ENCODE data around the gene SIAH2. TPM values are rescaled to one million over a fixed set of nuclear protein-coding genes. Genes with fewer than 3 reads are reported as not detected.

SIAH2 gene
- polyA plus RNA-seq, 1 donor: 16.4 TPM

DNA sequence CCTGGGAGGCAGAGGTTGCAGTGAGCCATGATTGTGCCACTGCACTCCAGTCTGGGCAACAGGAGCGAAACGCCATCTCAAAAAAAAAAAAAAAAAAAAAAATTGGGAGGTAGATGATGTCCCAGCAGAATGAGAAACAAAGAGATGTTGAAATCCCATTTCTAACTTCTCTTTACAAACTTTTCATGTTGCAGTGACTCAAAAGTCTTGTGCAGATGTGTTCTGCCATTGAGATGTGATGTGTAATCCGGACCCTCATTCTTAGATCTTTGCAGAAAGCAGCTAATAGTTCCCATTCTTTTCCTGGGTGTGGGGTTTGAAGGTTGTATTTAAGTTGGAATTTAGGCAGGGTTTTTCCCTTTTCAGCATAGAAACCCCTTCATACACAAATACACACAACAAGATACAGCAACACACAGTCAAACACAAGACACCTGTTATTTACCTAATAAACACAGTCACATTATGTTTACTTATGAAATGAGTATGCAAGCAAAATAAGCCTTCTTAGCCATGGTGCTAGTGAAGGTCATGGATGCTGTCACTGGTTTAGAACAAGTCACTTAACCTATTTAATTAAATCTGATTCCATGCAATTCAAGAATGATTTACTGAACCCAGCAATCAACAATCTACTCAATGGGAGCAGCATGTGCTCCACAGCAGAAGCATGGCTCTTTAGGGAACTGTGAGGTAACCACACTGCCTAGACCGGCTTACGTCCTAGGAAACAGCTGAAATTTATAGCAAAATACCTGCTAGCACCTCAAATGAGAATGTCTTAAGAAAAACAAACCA lies 14.9 kb downstream of the SIAH2 start:
- no peak for DNase-seq

DNA sequence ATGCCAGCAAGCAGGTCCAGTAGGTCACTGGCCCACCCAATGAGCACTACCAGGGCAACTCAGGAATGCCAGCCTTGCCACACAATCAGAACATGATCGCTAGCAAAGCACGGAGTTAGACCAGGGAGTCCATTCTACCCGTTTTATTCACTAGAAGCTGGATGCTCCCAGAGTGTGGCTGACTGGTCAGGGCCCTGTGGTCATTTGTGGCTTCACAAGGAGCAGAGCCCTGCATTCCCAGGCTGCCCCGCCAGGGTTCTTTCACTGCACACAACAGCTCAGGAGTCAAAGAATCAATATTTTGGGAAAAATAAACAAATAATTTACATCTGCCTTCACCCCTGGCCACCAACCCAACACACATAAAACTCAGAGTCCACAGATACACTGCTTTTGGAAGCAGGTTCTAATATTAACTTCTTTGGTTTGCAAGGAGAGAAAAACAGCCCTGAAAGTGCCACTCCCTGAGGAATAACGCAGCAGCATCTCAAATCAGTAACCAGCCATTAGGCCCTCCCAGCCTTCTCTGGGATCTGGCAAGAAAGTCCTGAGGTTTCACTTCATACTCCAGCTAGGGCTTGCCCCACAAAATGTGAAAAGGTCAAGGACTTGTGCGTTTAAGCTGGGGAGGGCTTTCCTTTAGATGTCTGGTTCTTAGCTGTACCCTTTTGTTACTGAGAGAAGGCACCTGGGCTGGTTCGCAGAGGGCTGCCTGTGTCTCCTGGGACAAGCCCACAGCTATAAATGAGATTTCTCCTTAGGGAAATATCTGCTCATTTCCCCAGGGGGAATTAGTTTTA lies 16.0 kb downstream of the SIAH2 start:
- DNase-seq: no peak

DNA sequence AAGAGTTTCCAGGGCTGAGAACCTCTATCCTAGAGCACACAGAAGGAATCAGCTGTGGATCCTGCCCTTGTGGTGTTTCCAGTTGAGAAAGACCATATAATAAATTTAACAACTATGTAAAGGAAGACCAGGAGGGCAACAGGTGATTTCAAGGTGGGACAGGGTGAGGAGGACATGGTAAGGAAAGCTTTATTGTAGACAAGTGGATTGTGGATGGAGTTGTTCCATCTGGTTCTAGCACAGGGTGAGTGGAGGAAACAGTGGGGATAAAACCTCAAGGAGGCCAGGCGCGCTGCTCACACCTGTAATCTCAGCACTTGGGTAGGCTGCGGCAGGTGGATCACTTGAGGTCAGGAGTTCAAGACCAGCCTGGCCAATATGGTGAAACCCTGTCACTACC lies 17.1 kb downstream of the SIAH2 start:
- no peak for DNase-seq

DNA sequence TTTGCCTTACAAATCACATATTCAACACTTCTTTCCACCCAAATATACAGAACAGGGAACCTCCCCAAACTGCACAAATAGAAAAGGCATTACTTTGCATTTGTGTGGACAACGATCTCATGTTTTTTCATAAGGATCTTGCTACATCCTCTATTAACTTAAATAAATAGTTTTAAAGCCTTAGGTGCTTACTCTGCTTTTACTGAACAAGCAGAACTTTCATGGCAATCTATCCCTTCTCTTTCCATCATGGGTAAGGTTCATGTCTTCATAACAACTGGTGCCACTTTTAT lies 18.1 kb downstream of the SIAH2 start:
- no peak for DNase-seq

DNA sequence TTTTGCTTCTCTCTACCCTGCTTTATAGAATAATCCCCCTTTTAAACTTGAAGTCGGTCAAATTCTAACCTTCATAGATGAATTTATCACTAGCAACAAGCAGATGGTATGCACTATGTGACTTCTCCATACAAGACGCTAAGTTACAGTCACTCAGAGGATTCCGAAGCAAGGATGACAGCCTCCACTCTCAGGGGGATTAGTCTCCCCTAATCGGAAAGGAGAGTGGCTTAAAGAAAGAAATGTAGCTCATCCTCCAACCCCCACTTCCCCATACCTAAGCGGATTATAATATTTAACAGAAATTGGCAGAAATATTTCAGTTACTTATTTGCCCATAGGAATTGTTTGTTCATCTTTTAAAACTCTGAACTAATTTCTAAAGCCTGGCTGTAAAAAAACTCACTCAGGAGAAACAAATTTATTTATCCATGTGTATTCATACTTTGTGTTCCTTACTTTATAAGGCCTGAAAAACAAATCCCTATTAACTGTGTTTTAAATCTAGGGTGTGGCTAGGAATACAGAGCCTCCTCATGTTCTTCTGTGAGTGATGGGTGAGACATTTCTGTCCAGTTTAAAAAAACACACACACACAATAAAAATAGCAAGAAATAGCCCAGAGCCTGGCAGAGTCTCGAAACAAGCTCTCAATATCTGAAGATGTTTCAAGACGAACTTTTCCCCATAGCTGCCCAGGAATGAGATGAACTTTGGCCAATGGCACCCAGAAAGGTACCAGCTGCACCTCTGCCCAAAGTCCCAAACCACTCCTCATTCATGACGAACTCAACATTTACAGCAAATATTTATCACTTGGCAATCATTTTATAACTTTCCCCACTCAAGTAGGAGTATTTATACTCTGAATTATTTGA lies 18.7 kb downstream of the SIAH2 start:
- DNase-seq: no peak

DNA sequence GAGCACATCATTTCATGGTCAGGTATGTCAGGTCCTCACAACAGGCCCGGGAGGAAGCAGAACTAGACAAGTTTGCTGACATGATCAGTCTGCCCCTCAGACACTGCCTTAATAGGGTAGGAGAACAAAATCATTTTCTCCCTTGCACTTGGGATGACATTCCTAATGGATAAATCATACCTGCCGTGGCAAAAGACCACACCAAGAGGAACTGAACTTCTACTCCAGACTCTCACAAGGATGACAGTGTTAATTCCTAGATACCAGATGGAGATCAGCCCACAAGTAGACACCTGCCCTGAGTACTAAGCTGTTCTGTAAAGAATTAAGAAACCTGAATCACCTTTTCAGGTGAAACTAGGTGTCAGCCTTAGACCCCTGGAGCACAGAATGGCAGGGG lies 19.5 kb downstream of the SIAH2 start:
- no peak for DNase-seq

DNA sequence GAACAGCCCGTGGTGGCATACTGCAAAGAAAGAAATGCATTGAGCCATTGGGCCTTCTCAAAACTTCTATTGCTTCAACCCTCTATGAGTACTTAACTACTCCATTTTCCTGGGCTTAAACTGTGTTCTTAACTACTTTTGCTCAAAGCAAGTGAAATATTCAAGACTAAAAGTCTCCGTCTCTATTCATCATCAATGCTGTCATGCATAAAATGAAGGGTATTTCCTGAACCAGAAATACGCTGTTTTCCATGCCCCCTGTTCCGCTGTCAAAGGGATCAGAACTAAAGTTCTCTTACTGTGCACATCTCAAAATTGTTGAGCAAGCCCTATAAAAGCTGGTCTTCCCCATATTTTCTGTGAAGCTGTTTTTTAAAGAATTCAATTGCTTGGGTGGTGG lies 20.3 kb downstream of the SIAH2 start:
- no peak for DNase-seq

DNA sequence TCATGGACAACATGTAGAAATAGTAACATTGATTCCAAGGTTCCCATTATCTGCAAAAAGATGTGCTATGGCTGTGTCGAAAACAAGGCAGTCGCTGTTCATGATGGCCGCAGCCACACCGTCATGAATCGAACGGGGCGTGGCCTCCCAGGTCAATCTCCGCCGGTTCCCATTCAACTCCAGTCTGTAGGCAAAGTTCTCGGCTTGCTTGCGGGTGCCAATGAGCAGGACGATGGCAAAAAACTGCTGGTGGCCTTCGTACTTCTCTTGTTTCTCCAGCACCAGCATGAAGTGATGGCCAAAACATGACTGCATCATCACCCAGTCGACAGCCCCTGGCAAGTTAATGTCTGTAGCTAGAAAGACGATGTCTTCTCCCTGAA lies 20.8 kb downstream of the SIAH2 start:
- DNase-seq: no peak

DNA sequence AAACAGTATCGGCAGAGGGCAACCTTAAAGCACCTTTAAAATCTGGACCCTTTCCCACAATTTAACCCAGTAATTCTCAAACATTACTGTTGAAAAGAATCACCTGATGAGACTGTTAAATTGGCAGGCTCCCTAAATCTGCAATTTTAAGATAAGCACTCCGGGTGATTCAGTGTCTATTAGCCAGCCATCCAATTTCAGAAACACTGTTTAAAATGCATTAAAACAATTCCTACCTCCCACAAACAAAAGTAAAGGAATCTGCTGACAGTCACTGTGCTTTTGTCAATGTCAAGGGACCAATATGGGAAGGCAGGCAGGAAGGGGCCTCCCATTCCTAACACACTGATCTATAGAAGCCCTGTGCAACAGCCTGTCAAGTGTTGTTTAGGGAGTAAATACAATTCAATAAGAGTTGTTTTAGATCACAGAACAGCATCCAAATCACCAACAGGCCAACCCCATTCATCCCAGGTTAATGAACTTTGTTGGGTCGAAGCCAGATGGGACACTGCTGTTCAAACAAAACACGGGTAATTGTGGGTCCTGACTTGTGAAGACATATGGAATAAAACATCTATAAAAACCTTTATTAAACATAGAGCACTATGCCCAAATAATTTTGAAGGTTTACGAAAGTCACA lies 21.4 kb downstream of the SIAH2 start:
- no peak for DNase-seq

DNA sequence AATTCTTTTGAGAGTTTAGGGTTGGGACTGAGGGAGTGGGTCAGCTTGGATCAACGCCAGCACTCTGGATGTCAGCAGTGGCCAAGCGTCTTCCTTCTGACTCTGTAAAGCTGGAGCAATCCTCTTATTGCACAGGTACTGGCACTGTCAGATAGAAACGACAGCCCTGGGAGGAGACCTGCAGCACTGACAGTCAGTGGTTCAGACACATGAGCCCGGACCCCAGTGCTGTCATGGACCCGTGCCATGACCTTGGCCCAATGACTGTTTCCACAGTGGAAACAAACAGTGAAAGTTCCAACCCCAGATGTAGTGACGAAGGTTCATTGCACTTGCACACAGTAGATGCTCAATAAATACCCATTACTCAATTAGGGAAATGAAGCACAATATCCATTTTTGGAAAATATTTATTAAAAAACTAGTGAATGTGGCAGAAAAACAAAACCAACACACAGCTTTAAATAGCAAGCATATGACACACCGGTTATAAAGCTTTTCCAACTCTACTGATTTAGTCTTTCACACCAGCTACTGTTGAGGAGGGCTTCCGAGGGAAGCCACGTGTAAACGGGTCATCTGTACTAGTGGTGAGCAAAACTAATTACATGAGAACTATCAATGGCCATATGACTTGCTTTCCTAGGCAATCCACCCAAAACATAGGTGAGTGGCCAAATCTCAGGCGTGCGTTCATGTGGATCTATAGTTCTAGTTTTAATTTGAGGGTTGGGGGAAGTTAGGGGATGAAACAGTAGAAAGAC lies 22.1 kb downstream of the SIAH2 start:
- no peak for DNase-seq

DNA sequence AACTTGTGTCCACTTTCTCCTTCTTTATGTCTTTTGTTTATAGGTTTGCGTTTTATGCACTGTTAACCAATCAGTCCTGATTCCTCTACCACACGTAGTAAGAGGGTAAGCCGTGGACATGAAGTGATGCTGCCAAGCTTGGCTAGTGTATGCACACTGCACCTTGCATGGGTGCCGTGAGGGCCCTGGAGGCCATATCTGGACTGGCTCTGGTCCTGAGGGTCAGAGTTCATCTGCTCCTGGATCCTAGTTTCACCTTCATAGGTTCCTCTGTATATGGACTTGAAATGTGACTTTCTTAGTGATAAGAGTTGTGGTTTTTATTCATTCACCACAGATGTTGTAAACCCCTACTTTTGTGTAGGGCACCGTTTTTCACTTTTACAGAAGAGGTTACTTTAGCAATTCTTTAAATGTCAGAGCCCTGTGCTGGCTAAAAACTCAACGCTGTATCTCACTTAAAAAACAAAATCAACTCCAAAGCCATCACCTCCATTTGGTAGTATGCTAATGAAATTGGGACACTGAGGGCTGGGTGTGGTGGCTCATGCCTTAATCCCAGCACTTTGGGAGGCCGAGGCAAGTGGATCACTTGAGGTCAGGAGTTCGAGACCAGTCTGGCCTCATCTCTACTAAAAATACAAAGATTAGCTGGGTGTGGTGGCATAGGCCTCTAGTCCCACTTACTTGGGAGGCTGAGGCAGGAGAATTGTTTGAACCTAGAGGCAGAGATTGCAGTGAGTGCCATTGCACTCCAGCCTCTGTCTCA lies 22.9 kb downstream of the SIAH2 start:
- no peak for DNase-seq

DNA sequence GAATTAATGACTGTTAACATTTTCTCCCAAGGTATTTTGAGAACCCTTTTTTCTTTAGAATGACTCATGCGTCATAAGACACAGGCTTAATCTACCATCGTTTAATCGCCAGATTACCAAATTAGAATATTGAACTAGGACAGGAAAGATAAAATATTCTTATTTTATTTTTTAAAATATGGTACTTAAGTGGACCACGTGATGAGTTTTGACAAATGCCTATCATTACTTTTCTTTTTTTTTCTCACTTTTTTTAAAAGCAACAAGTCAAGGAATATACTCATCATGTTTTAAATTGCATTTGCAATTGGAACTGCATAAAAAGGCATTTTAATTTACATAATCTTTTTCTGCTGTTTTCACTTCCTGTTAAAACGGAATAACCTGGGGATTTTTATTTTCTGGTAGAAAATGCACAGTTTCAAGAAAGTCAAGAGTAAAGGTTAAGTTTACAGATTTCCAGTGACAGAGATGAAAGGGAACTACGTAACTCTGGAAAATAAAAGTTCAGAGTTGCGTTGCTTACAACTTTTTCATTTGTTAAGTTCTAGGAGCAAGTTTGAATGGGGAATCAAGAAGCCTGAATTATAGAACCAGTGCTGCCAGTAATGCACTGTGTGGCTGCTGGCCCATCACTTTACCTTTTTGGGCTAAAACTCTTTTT lies 23.6 kb downstream of the SIAH2 start:
- DNase-seq: no peak

DNA sequence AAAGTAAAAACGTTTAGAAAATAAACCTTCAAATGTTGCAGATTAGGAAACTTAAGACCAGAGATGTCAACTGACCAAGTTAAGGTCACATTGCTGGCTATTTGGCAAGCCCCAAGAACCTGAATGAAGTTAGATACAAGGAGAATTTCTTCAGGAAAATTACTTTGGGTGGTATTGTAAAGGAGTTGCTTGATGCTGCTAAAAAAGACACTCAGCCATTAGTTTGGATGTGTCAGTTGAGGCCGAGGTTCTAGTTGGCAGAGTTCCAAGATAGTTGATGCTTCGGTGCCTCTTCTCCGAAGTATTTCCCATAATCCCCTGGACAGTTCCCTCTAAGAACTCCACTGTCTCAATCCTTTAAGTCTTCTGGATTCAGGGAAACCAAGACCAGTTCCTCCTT lies 24.3 kb downstream of the SIAH2 start:
- DNase-seq: no peak

DNA sequence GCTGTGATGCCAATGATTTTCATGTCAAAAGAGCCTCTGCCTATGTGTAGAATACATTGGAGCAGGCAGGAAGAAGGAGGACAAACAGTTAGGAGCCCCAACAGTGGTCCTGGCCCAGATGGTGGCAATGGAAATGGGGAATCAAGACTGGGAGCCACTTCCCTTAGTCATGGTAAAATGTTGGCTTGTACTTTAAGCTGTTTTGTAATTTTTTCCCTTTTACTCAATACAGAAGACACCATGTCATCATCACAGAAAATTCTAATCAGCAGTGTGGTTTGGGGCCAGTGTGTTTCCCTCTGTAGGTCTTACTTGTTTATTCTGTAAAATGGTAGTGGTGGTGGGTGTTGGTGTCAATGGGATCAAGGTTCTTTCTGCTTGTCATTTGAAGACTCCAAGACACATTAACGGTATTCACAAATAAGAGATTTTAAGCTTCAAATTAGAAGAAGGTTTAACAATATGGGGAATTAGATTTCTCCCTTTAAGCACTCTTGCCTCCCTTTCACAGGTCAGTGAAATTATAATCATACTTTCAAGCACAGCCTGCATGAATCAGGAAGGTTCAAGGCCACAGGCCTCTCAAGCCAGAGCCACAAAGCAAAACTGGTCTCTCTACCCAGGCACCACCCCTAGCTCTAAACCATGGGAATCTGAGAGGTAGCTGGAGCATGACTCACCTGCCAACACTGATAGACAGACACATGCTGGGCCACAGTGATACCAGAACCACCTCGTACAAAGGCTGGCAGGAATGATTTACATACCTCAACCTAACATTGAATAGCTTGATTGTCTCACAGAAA lies 24.9 kb downstream of the SIAH2 start:
- DNase-seq: no peak

DNA sequence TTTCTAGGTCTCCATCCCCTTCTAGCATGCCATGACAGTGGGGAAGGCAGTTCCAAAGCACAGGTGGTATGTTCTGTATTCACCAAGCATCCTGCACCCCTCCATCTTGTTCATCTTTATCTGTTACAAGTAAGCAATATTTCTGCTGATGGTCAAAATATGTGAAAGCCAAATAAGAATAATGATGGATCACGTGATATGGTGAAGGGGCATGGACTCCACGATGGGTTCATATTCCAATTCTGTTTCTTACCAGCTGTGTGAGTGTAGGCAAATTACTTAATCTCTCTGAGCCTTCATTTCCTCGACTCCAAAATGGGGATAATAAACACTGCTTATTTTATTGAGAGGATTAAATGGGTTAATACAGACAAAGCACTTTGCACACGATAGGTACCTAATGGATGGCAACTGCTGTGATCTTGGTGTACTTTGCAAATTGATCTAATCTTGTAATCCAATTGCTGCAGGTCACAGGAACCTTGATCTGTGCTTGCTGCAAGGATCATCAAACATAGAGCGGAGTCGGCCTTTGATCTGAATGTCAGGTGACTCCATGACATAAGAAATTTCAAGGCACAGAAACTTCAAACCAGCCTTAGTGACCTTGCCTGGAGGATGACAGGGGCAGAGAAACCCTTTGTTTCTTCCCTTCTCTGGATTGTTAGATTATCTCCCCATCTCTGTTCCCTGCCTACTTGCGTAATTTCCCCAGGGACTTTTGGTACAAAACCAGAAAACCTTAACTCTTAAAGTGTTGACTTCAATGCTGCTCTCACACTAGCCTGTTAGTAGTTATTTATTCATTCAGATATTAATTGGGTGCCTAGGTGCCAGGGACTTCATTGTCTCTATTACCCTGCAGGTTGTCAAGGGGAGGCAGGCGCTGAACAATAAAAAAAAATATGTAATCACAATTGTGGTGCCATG lies 25.8 kb downstream of the SIAH2 start:
- no peak for DNase-seq

DNA sequence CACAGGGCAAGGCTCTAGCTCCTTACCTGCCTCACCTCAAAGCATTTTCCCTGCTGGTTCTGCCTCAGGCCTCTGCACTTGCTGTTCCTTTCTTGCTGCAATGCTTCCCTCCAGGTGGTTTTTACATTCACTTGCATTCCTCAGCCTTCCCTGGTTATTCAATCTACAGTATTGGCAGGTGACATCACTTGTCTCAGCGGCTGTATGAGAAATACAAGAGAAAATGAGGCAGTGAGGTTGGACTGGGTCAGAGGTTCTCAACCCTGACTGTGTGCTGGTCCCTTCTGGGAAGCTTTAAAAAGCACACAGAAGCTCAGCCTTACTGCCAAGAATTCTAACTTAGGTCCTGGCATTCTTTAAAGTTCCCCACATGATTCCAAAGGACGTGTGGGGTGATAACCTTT lies 26.7 kb downstream of the SIAH2 start:
- DNase-seq: no peak

DNA sequence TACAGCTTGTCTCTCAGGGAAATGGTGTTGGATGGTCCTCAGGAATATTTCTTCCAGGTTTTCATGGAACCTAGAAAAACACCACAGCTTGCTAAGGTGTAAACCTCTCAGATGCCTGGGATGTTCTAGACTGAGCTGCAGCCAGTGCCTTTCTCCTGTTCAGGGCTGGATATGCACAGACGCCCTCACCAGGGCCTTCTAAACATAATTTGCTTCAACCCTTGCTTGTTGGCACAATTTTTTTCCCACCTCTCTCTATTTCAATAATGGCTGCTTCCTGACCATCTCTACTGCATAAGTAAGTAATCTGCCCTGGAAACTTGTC lies 28.2 kb downstream of the SIAH2 start:
- no peak for DNase-seq

DNA sequence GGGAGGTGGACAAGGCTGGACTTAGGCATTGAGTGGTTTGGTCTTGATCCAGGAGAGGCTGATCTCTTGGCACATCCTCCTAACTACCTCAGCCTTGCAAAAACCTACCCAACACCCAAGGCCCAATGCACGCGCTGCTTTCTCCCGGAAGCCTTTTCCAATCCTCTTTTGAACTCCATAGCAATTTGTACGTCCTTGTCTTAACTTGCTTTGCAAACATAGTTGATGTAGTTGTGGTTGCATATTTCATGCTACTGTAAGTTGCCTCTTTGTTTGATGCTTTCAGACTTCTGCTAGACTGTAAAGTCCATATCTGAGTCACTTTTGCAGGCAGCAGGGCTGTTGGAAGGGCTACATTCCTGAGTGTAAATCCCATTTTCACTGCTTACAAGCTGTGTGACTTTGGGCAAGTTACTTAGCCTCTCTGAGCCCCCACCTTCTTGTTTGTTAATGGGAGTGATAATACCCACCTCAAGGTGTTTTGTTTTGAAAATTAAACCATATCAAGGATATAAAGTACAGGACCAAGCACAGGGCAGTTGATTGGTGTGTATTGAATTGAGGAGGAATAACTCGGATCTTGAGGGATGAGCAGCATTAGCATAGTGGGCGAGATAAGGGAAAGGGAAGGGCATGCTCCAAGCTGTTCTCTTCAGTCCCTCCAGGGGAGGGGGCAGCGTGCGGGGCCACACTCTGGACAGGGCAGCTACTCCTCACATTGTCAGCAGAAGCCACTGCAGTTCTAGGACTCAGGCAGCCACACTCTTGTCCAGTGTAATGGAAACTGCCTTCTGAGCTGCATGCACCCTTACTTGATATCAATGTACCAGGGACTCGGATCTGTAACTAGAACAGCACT lies 28.8 kb downstream of the SIAH2 start:
- no peak for DNase-seq

Data from hindlimb muscle (tissue), 1 donor.